H9 (cell line): ENCODE measurements around the gene MIER2. TPM values are rescaled to one million over a fixed set of nuclear protein-coding genes. Genes with fewer than 3 reads are reported as not detected.

ENCODE experiments used
- DNase-seq: peaks from one replicate; pipeline ENCODE4 v3.0.0-alpha.2; 2017
- H2AFZ ChIP-seq: one replicate; pipeline ENCODE4 v1.6.1; 2013; ENCODE audit warnings: mild to moderate bottlenecking, low read length, control low read depth, moderate library complexity
- H2AK5ac ChIP-seq: 2 replicates; pipeline ENCODE4 v1.6.1; 2013; ENCODE audit warnings: low read length, control low read depth, mixed read lengths; ENCODE audit not compliant: insufficient read length
- H2BK120ac ChIP-seq: one replicate; pipeline ENCODE4 v1.6.1; 2013; ENCODE audit warnings: low read depth, mild to moderate bottlenecking, low read length, control low read depth, inconsistent platforms; ENCODE audit not compliant: poor library complexity, severe bottlenecking
- H2BK12ac ChIP-seq: 2 replicates; pipeline ENCODE4 v1.6.1; 2013; ENCODE audit warnings: low read length, control low read depth, mixed read lengths, low read depth; ENCODE audit not compliant: insufficient read length
- H2BK15ac ChIP-seq: 2 replicates; pipeline ENCODE4 v1.6.1; 2013; ENCODE audit warnings: low read depth, low read length, control low read depth
- H2BK20ac ChIP-seq: one replicate; pipeline ENCODE4 v1.6.1; 2013; ENCODE audit warnings: low read depth, mild to moderate bottlenecking, low read length, control low read depth, inconsistent platforms; ENCODE audit not compliant: poor library complexity, severe bottlenecking
- H2BK5ac ChIP-seq: 2 replicates; pipeline ENCODE4 v1.6.1; 2013; ENCODE audit warnings: low read length, control low read depth, mixed read lengths; ENCODE audit not compliant: insufficient read length
- H3K14ac ChIP-seq: 2 replicates; pipeline ENCODE4 v1.6.1; 2013; ENCODE audit warnings: low read length, control low read depth; ENCODE audit not compliant: insufficient read depth
- H3K18ac ChIP-seq: 2 replicates; pipeline ENCODE4 v1.6.1; 2013; ENCODE audit warnings: low read depth, mild to moderate bottlenecking, mixed read lengths, low read length, control low read depth; ENCODE audit not compliant: insufficient read length
- H3K23ac ChIP-seq: 2 replicates; pipeline ENCODE4 v1.6.1; 2013; ENCODE audit warnings: low read length, control low read depth, mixed read lengths, low read depth; ENCODE audit not compliant: insufficient read length
- H3K23me2 ChIP-seq: 2 replicates; pipeline ENCODE4 v1.6.1; 2013; ENCODE audit warnings: low read depth, mild to moderate bottlenecking, mixed read lengths, low read length, control low read depth; ENCODE audit not compliant: insufficient read length, poor library complexity, severe bottlenecking
- H3K27ac ChIP-seq: 2 replicates; pipeline ENCODE4 v1.5.1; 2013; ENCODE audit warnings: low read length, control low read depth, mixed read lengths, low read depth; ENCODE audit not compliant: insufficient read length
- H3K27me3 ChIP-seq: 2 replicates; pipeline ENCODE4 v1.6.1; 2013; ENCODE audit warnings: low read length, control low read depth, inconsistent platforms; ENCODE audit not compliant: insufficient read depth
- H3K4ac ChIP-seq: 2 replicates; pipeline ENCODE4 v1.6.1; 2013; ENCODE audit warnings: low read depth, mild to moderate bottlenecking, control low read depth, inconsistent platforms, low read length, moderate library complexity
- H3K4me1 ChIP-seq: 2 replicates; pipeline ENCODE4 v1.6.1; 2013; ENCODE audit warnings: low read length, control low read depth, inconsistent platforms; ENCODE audit not compliant: insufficient read depth
- H3K4me2 ChIP-seq: 2 replicates; pipeline ENCODE4 v1.6.1; 2013; ENCODE audit warnings: low read length, control low read depth, mixed read lengths; ENCODE audit not compliant: insufficient read length, insufficient read depth
- H3K56ac ChIP-seq: 2 replicates; pipeline ENCODE4 v1.6.1; 2013; ENCODE audit warnings: low read depth, mild to moderate bottlenecking, mixed read lengths, low read length, control low read depth; ENCODE audit not compliant: insufficient read length
- H3K79me1 ChIP-seq: 2 replicates; pipeline ENCODE4 v1.6.1; 2013; ENCODE audit warnings: low read depth, mild to moderate bottlenecking, moderate library complexity, low read length, control low read depth, inconsistent platforms; ENCODE audit not compliant: insufficient read depth, poor library complexity, severe bottlenecking
- H3K79me2 ChIP-seq: 2 replicates; pipeline ENCODE4 v1.6.1; 2013; ENCODE audit warnings: low read length, control low read depth, inconsistent platforms; ENCODE audit not compliant: insufficient read depth
- H3K9ac ChIP-seq: 2 replicates; pipeline ENCODE4 v1.6.1; 2013; ENCODE audit warnings: low read length, control low read depth, mixed read lengths; ENCODE audit not compliant: insufficient read length; ENCODE audit errors: extremely low read depth
- H3K9me3 ChIP-seq: one replicate; pipeline ENCODE4 v1.6.1; 2013; ENCODE audit warnings: low read depth, low read length, inconsistent platforms; ENCODE audit not compliant: control insufficient read depth
- H3T11ph ChIP-seq: one replicate; pipeline ENCODE4 v1.6.1; 2013; ENCODE audit warnings: mild to moderate bottlenecking, low read length, control low read depth, inconsistent platforms
- H4K20me1 ChIP-seq: one replicate; pipeline ENCODE4 v1.6.1; 2013; ENCODE audit not compliant: control insufficient read depth, insufficient read length, insufficient read depth
- H4K5ac ChIP-seq: 2 replicates; pipeline ENCODE4 v1.6.1; 2013; ENCODE audit warnings: low read depth, mild to moderate bottlenecking, mixed read lengths, low read length, control low read depth; ENCODE audit not compliant: insufficient read length
- H4K8ac ChIP-seq: replicated peaks from 2 replicates; pipeline ENCODE4 v1.6.1; 2013; ENCODE audit warnings: low read length, control low read depth, mixed read lengths, low read depth; ENCODE audit not compliant: insufficient read length
- H4K91ac ChIP-seq: 2 replicates; pipeline ENCODE4 v1.6.1; 2013; ENCODE audit warnings: low read depth, mild to moderate bottlenecking, moderate library complexity, mixed read lengths, low read length, control low read depth; ENCODE audit not compliant: insufficient read length
- H3K27ac Mint-ChIP-seq, 3 experiments: 2 replicates in 2 of 3; 3 replicates in 1 of 3; pipeline ENCODE4 v1.8.0; 2020 to 2021; ENCODE audit warnings: mixed read lengths in 3 of 3, mild to moderate bottlenecking in 1 of 3, moderate library complexity in 1 of 3
- H3K27me3 Mint-ChIP-seq: 2 replicates; pipeline ENCODE4 v1.8.0; 2021; ENCODE audit warnings: low read depth, mild to moderate bottlenecking, moderate library complexity, mixed read lengths
- H3K36me3 Mint-ChIP-seq, 3 experiments: 2 replicates in 2 of 3; 3 replicates in 1 of 3; pipeline ENCODE4 v1.8.0; 2020 to 2021; ENCODE audit warnings: low read depth in 3 of 3, mixed read lengths in 3 of 3; ENCODE audit not compliant: insufficient read depth in 1 of 3
- H3K4me1 Mint-ChIP-seq, 2 experiments: 2 replicates each; pipeline ENCODE4 v1.8.0; 2020; ENCODE audit warnings: mixed read lengths in 2 of 2
- H3K4me3 Mint-ChIP-seq, 2 experiments: 2 replicates in 1 of 2; 3 replicates in 1 of 2; pipeline ENCODE4 v1.8.0; 2020 to 2021; ENCODE audit warnings: mild to moderate bottlenecking in 2 of 2, mixed read lengths in 2 of 2, moderate library complexity in 1 of 2
- H3K9me3 Mint-ChIP-seq, 2 experiments: 2 replicates in 1 of 2; 3 replicates in 1 of 2; pipeline ENCODE4 v1.8.0; 2020; ENCODE audit warnings: mild to moderate bottlenecking in 2 of 2, mixed read lengths in 2 of 2, moderate library complexity in 1 of 2
- WGBS: extraction: QIAGEN DNeasy Blood & Tissue Kit; methylation state at CpG from one replicate; pipeline ENCODE4 v1.1.7; 2013; ENCODE audit warnings: missing lambda C conversion rate, low lambda C conversion rate, mixed read lengths; ENCODE audit not compliant: insufficient read length; ENCODE audit errors: extremely low coverage; 5-methylcytosine and 5-hydroxymethylcytosine counted together
- total RNA-seq: library from RNA; stranded (reverse); gene quantifications from 2 replicates; pipeline ENCODE4 v1.2.1, GENCODE V29; 2021
- TF ChIP-seq, protein P1 (sequence below): fragments of 200-600 bp; sonication (generic); conservative IDR thresholded peaks from 3 replicates; pipeline ENCODE4 v1.8.0; 2021; ENCODE audit warnings: antibody characterized with exemption, mild to moderate bottlenecking

MIER2 gene
- total RNA-seq, 1 experiment from 2014 or later = 60.5 TPM

DNA sequence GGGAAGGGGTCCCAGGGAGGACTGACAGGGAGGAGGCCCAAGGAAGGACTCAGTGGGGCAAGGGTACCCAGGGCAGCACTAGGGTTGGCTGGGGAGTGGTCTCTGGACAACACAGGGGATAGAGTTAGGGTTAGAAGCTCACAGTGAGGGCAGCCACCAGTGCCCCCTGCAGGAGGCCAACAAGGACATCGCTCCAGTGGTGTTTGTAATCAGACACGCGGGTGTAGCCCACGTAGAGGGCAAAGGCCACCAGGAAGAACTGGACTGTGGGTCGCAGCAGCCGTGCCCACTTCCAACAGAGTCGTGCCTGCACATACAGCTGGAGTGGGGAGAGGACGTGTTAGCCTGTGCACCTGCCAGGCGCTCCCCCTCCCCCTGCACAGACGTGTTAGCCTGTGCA lies 62.6 kb downstream of the MIER2 start:
- Mint-ChIP-seq H3K27ac (no peak overlapping the region), H3K9me3 (peaks cover 0 to 2% of the 10 kb centered on the region in 2 experiments; a peak in 2 of 5 replicates), H3K27me3 (no peaks in the 10 kb centered on the region), H3K4me3 (no peak overlapping the region), H3K36me3 (peaks cover 19 to 75% (median 45%) of the 10 kb centered on the region in 3 experiments), H3K4me1 (peaks cover 13 to 28% of the 10 kb centered on the region in 2 experiments)
- Histone ChIP-seq H4K5ac (no peak overlapping the region), H4K8ac (no peak overlapping the region), H3K79me2 (no peaks in the 10 kb centered on the region), H3K27ac (no peak overlapping the region), H2AFZ (no peak overlapping the region), H3T11ph (no peak overlapping the region), H2BK5ac (no peak overlapping the region), H2BK120ac (no peak overlapping the region), H3K27me3 (no peaks in the 10 kb centered on the region), H3K9ac (no peak overlapping the region), H4K20me1 (no peaks in the 10 kb centered on the region), H3K23ac (no peak overlapping the region), H3K4me1 (peaks cover 4% of the 10 kb centered on the region), H3K4ac (no peak overlapping the region), H3K14ac (no peak overlapping the region; the same call in 1 of the 2 replicates), H3K56ac (no peak overlapping the region), H3K23me2 (no peaks in the 10 kb centered on the region), H2BK12ac (no peak overlapping the region), H2BK15ac (no peak overlapping the region), H2AK5ac (no peak overlapping the region), H3K4me2 (no peak overlapping the region), H2BK20ac (no peak overlapping the region), H3K9me3 (no peaks in the 10 kb centered on the region), H3K79me1 (no peaks in the 10 kb centered on the region), H4K91ac (no peak overlapping the region), H3K18ac (no peak overlapping the region)
- WGBS = no CpG with 5 or more reads among the region's 10 CpGs
- no peak for DNase-seq
- TF ChIP-seq, protein P1, sequence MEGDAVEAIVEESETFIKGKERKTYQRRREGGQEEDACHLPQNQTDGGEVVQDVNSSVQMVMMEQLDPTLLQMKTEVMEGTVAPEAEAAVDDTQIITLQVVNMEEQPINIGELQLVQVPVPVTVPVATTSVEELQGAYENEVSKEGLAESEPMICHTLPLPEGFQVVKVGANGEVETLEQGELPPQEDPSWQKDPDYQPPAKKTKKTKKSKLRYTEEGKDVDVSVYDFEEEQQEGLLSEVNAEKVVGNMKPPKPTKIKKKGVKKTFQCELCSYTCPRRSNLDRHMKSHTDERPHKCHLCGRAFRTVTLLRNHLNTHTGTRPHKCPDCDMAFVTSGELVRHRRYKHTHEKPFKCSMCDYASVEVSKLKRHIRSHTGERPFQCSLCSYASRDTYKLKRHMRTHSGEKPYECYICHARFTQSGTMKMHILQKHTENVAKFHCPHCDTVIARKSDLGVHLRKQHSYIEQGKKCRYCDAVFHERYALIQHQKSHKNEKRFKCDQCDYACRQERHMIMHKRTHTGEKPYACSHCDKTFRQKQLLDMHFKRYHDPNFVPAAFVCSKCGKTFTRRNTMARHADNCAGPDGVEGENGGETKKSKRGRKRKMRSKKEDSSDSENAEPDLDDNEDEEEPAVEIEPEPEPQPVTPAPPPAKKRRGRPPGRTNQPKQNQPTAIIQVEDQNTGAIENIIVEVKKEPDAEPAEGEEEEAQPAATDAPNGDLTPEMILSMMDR = peak; percentile 45
